ENCODE data around the gene CBS. TPM values are rescaled to one million over a fixed set of nuclear protein-coding genes. Genes with fewer than 3 reads are reported as not detected.
A peak's percentile ranks its signal among the peaks of the same experiment; 100 is the strongest.
"Not testable (repeated sequence)": the region's sequence is repeated elsewhere in the genome, so short reads cannot be mapped to it uniquely, and the experiment has no call there.

Gene CBS
- total RNA-seq (2014; rRNA removed; shearing (Covaris generic)) = 315 and 380 TPM in 2 replicates

DNA sequence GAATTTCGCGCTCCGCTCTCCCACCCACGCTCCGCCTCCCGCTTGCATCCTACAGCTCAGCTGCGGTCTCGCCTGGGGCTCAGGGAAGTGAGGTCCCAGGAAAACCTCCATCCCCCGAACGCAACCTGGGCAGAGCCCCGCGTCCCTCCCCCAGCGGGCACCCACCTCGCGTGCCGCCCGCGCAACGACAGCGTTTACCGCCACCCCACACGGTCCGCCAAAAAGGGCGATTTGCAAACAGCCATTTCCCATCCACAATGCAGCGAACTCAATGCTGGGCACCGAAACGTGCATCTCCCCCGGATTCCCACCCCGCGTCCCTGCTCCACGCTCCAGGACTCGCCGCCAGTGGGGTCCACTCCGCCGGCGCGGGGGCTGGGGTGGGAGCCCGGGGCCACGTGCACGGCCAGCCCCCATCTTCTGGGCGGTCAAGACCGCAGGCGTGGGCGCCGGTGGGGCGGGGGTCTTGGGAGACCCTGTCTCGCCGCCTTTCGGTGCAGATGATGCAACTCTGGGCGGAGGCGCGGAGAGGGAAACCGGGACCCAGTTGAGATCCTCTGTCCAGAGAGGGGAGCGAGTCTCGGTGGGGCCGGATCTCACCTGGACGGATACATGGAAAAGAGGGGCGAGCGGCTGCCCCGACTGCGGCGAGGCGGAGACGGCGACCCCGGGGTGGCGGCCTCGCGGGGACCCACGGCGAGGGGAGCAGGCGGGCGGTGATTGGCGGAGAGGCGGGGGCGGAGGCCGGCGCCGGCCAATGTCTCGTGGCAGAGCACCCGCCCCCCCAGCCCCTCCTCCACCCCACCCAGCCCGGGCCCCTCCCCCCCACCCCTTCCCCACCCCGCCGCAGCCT is at the start of gene CBS:
Gene CBS, minus strand, starts transcription at position 666 of the 853 bp plus-strand sequence. CDS start 3,642 bp downstream, outside the sequence.
- DNase-seq; H3K27me3 ChIP-seq (ENCODE audit: control insufficient read depth, insufficient read depth, low read length); H3K36me3 ChIP-seq (replicated peaks; ENCODE audit: control insufficient read depth, insufficient read depth, low read length): not testable (repeated sequence)
- H3K4me3 ChIP-seq (ENCODE audit: insufficient read depth, low read depth, low read length) = peak within 1 kb of the TSS; percentile 32

DNA sequence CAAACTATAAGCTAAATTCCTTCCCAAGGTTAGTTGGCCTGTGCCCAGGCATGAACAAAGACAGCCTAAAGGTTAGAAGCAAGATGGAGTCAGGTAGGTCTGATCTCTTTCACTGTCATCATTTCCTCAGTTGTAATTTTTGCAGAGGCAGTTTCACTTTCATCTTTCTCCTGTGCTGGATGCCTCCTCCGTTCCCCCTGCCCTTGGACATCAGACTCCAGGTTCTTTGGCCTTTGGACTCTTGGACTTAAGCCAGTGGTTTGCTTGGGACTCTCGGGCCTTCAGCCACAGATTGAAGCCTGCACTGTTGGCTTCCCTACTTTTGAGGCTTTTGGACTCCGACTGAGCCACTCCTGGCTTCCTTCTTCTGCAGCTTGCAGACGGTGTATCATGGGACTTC is 40.3 kb upstream of the CBS start:
- not testable (repeated sequence) for H3K4me3 ChIP-seq (ENCODE audit: insufficient read depth, low read depth, low read length); H3K36me3 ChIP-seq (replicated peaks; ENCODE audit: control insufficient read depth, insufficient read depth, low read length); H3K27me3 ChIP-seq (ENCODE audit: control insufficient read depth, insufficient read depth, low read length); DNase-seq

DNA sequence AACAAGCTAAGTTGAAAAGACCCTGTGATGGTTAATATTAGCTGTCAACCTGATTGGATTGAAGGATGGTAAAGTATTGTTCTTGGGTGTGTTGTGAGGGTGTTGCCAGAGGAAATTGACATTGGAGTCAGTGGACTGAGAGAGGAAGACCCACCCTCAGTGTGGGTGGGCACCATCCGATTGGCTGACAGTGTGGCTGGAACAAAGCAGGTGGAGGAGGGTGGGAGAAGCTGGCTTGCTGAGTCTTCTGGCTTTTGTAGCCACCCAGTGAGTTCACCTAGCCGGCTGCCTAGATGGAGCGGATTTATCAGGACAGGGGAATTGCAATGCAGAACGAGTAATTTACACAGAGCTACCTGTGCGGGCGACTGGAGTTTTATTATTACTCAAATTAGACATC is 38.8 kb upstream of the CBS start:
- DNase-seq; H3K4me3 ChIP-seq (ENCODE audit: insufficient read depth, low read depth, low read length); H3K27me3 ChIP-seq (ENCODE audit: control insufficient read depth, insufficient read depth, low read length); H3K36me3 ChIP-seq (replicated peaks; ENCODE audit: control insufficient read depth, insufficient read depth, low read length): not testable (repeated sequence)

DNA sequence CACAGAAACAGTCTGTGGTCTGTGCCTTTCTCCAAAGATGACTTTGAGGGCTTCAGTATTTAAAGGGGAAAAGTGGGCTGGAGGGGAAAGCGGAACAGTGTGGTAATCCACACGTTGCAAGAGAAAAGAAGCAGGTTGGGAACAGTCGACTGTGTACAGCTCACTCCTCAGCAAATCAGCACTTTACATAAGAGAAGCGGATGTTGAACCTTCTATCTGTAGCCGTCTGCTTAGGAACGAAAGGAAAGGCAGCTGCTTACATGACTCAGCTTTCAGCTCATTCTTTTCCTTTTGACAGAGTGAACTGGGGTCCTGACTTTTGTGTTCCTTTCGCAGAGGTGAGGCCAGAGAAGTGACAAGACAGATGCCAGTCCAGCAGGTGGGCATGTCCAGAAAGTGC is 33.4 kb upstream of the CBS start:
- H3K27me3 ChIP-seq (ENCODE audit: control insufficient read depth, insufficient read depth, low read length); H3K36me3 ChIP-seq (replicated peaks; ENCODE audit: control insufficient read depth, insufficient read depth, low read length); H3K4me3 ChIP-seq (ENCODE audit: insufficient read depth, low read depth, low read length); DNase-seq: not testable (repeated sequence)

DNA sequence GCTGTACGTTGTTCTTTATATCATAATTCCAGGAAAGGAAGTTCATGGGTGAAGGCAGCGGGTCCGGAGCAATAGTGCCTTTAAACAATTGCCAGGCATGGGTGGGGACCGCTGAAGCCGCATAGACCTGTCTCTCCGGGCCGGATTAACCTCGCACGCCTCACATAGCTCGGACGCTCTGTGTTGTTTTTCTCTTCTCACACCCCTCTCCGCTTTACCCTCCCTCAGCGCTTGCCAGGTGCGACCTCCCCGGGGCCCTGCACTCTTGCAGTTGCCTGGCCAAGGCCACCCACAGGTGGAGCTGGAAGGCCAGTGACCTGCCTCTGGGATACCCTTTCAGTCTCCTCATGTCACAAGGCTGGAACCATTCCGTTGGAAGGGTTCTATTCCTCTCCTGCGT is 32.5 kb upstream of the CBS start:
- H3K4me3 ChIP-seq (ENCODE audit: insufficient read depth, low read depth, low read length); H3K27me3 ChIP-seq (ENCODE audit: control insufficient read depth, insufficient read depth, low read length); H3K36me3 ChIP-seq (replicated peaks; ENCODE audit: control insufficient read depth, insufficient read depth, low read length); DNase-seq: not testable (repeated sequence)

DNA sequence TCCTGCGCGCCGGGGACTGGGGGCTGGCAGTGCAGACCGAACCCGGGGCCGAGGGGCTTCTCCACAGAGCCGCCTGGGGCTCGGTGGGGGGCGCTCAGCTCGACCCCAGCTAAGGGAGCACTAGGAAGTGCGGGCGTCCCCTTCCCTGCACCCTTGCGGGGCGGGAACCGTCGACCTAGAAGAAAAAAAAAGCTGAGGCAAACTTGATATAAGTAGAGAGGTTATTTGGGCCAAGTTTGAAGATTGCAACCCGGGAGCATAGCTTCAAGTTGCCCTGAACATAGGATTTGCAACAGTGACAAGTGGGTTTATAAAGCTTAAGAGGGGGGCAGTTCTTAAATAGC is 32.1 kb upstream of the CBS start:
- not testable (repeated sequence) for H3K27me3 ChIP-seq (ENCODE audit: control insufficient read depth, insufficient read depth, low read length); H3K4me3 ChIP-seq (ENCODE audit: insufficient read depth, low read depth, low read length); DNase-seq; H3K36me3 ChIP-seq (replicated peaks; ENCODE audit: control insufficient read depth, insufficient read depth, low read length)

DNA sequence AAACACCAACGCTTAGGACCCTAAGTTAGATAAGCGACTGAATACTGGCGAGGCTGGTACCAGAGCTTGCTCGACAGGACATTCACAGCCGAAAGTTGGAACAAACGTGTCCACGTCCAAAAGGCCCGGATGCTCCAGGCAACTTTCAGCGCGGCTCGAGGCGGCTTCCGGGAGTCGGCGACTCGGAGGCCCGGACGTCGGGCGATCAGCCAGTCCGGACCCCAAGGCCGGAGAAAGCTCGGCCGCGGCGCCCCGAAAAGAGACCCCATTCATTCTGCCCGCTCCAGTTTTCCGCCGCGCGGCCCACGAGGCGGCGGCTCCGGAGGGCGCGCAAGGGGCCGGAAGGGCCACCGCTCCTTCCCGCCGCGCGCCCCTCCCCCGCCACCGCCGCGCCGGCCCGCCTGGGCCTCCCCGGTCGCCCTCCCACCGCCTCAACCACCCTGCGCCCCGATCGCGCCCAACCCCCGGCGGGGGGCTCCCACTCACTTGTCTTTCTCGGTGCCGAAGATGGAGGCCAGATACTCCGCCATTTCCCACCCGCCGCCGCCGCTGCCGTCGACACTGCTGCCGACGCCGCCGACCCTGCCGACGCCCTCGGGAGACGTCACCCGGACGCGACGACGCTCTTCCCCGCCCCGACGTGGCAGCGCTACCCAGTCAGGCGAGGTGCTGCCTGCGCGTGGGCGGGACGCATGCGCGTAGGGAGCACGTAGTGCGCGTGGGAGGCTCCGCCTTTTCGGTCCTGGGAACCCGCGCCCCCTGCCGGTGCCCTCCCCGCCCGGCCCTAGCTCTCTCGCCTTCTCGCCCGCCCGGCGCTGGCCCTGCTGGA is 31.5 kb upstream of the CBS start, which contains the start of gene U2AF1:
Gene U2AF1, minus strand, starts transcription at position 606 of the 829 bp plus-strand sequence. Its CDS starts 76 bp downstream, at position 530.
- H3K27me3 ChIP-seq (ENCODE audit: control insufficient read depth, insufficient read depth, low read length); DNase-seq; H3K36me3 ChIP-seq (replicated peaks; ENCODE audit: control insufficient read depth, insufficient read depth, low read length): not testable (repeated sequence)
- H3K4me3 ChIP-seq (ENCODE audit: insufficient read depth, low read depth, low read length) = peak within 1 kb of the TSS; percentile 46

DNA sequence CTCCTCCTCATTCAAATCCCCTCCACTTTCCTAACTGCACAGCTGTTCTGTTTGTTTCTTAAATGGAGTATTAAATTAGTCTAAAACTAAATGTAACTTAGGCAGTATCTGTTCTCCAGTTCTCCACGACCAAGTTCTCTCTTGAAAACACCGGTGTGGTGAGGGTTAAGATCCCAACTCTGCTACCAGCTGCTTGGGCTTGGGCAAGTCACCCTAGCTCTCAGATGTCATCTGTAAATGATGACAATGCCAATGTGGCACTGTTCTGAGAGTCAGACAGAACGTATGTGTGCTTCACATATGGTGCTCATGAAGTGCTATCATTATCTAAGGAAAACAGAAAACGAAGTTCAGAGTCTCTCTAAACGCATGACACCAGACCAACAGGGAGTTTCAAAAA is 29.0 kb upstream of the CBS start:
- not testable (repeated sequence) for DNase-seq; H3K36me3 ChIP-seq (replicated peaks; ENCODE audit: control insufficient read depth, insufficient read depth, low read length); H3K27me3 ChIP-seq (ENCODE audit: control insufficient read depth, insufficient read depth, low read length); H3K4me3 ChIP-seq (ENCODE audit: insufficient read depth, low read depth, low read length)

DNA sequence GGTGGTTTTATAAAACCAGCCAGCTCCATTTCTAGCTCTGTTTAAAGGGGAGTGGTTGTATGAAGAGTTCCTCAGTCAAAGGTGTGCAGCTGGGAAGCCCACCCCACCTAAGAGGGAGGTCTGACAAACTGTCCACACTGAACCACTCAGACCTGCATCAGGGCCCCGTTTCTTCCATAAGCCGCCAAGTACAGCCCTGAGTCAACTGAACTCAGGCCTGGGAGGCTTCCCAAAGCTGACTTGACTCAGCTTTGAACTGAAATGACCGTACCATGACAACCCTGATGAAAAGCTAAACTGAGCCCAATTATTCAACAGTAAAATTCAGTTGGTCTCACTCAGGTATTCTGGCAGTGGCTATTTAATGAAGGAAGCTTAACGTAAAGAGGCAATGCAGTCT is 26.6 kb upstream of the CBS start:
- not testable (repeated sequence) for DNase-seq; H3K36me3 ChIP-seq (replicated peaks; ENCODE audit: control insufficient read depth, insufficient read depth, low read length); H3K4me3 ChIP-seq (ENCODE audit: insufficient read depth, low read depth, low read length); H3K27me3 ChIP-seq (ENCODE audit: control insufficient read depth, insufficient read depth, low read length)

DNA sequence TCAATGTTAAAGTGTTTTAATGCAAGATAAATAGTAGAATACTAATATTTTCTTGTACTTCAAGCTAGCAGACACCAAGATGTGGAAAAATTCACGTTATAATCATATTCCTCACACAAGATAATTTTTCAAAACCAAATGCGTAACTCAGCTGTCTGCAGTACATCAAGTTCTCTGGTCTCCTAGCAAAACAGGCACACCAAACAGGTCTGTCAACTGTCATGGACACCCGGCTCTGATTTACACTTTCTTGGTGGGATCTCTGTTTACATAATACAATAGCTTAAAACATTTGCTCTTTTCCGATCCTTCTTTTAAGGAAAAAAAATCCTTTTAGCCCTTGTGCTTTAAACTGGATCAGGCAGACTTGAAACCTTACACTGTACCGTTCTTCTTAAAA is 26.0 kb upstream of the CBS start:
- H3K27me3 ChIP-seq (ENCODE audit: control insufficient read depth, insufficient read depth, low read length); DNase-seq; H3K36me3 ChIP-seq (replicated peaks; ENCODE audit: control insufficient read depth, insufficient read depth, low read length); H3K4me3 ChIP-seq (ENCODE audit: insufficient read depth, low read depth, low read length): not testable (repeated sequence)

DNA sequence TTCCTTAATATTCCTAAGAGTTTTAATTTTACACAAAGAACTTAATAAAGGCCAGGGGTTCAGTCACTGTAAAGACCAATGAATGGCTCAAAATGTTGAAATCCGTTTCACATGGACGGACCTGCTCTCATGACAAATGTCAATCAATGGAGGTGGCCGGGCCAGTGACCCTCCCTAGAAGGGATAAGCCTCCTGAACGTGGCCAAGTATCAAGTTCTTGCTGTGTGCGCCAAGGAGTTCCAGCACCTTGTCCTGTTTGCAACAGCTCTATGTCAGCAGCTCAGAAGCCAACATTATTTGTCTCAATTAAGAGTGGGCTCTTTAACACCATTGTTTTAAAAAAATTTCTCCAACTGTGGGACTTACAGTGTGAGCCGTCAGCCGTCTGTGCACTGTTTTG is 25.4 kb upstream of the CBS start:
- H3K4me3 ChIP-seq (ENCODE audit: insufficient read depth, low read depth, low read length); H3K36me3 ChIP-seq (replicated peaks; ENCODE audit: control insufficient read depth, insufficient read depth, low read length); H3K27me3 ChIP-seq (ENCODE audit: control insufficient read depth, insufficient read depth, low read length); DNase-seq: not testable (repeated sequence)

DNA sequence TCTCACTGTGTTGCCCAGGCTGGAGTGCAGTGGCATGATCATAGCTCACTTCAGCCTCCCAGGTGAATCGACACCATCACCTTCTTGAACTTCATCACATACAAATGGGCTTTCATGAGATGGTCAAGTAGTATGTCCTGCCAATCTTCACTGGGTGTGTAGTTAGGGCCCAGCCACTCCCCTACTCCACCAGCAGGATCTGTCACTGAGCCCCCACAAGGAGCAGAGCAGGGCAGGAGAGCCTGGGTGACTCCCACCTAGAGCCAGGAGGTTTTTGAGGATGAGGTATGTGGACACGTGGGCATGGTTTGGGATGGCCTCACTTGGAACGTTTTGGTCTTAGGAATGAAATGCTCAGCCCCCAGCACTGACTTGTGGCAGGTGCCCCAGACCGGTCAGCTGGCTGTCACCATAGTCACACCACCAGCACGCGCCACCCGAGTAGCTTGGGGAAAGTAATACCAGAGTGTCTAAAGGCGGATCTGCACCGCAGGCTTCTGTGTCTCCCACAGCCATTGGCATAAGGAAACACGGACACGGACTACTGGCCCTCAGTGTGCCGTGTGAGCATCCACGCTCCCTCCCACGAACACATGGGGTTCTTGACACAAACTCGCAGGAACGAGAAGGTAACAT is 16.5 kb upstream of the CBS start:
- not testable (repeated sequence) for H3K27me3 ChIP-seq (ENCODE audit: control insufficient read depth, insufficient read depth, low read length); H3K36me3 ChIP-seq (replicated peaks; ENCODE audit: control insufficient read depth, insufficient read depth, low read length)

DNA sequence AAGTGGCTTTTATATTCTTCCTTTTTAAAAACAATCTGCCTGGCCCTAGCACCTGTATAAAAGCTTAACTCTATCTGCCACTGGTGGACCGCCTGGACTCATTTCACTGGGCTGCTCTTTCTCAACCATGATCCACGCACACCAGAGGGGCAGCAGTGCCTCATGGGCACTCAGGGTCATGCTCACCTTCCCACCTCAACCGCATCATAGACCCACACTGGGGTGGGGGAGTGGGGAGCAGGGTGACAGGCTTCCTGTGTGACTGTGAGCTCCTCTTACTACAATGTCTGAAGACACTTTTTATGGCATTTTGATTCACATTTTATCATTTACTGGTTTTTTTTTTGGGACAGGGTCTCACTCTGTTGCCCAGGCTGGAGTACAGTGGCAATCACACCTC is 15.3 kb upstream of the CBS start:
- not testable (repeated sequence) for H3K27me3 ChIP-seq (ENCODE audit: control insufficient read depth, insufficient read depth, low read length); DNase-seq; H3K4me3 ChIP-seq (ENCODE audit: insufficient read depth, low read depth, low read length); H3K36me3 ChIP-seq (replicated peaks; ENCODE audit: control insufficient read depth, insufficient read depth, low read length)

More for the DNA sequence above, 16.5 kb upstream of the CBS start:
- DNase-seq; H3K4me3 ChIP-seq (ENCODE audit: insufficient read depth, low read depth, low read length): not testable (repeated sequence)

DNA sequence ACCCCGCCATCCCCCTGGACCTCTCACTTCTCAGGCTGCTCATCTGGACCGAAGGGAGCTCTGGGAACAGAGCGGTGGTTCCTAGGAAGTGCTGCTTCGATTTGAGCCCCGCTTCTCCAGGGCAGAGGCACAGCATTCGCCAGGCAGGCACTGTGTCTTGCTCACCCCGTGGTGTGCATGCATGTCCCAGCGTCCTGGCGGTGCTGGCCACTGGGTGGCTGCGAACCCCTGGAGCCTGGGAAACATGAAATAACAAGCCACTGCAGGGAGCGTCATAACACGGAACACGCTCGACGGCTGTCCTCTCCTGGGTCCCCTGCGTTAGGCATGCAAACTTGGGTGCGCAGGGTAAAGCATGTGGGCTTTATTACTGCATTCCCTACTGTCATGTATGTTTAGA is 13.8 kb upstream of the CBS start:
- H3K4me3 ChIP-seq (ENCODE audit: insufficient read depth, low read depth, low read length); DNase-seq; H3K36me3 ChIP-seq (replicated peaks; ENCODE audit: control insufficient read depth, insufficient read depth, low read length); H3K27me3 ChIP-seq (ENCODE audit: control insufficient read depth, insufficient read depth, low read length): not testable (repeated sequence)
